GM12891 (cell line): ENCODE data around the gene CEACAM19.

Experiments
- PAX5 ChIP-seq: IDR thresholded peaks from 2 replicates; pipeline ENCODE4 v1.6.1; 2011; ENCODE audit warnings: low read length, moderate library complexity, mild to moderate bottlenecking; ENCODE audit not compliant: insufficient read depth, severe bottlenecking
- POLR2A ChIP-seq: IDR thresholded peaks from 2 replicates; pipeline ENCODE4 v1.6.1; 2011; ENCODE audit warnings: low read depth, low read length, control low read depth
- POLR2AphosphoS5 ChIP-seq: IDR thresholded peaks from 2 replicates; pipeline ENCODE4 v1.6.1; 2011; ENCODE audit warnings: low read depth, low read length, control low read depth
- POU2F2 ChIP-seq: IDR thresholded peaks from 2 replicates; pipeline ENCODE4 v1.6.1; 2011; ENCODE audit warnings: low read depth, mild to moderate bottlenecking, control low read depth, low read length, moderate library complexity
- SPI1 ChIP-seq: IDR thresholded peaks from 2 replicates; pipeline ENCODE4 v1.6.1; 2011; ENCODE audit warnings: low read depth, low read length, control low read depth
- TAF1 ChIP-seq: IDR thresholded peaks from 2 replicates; pipeline ENCODE4 v1.6.1; 2011; ENCODE audit warnings: low read depth, low read length, control low read depth

DNA sequence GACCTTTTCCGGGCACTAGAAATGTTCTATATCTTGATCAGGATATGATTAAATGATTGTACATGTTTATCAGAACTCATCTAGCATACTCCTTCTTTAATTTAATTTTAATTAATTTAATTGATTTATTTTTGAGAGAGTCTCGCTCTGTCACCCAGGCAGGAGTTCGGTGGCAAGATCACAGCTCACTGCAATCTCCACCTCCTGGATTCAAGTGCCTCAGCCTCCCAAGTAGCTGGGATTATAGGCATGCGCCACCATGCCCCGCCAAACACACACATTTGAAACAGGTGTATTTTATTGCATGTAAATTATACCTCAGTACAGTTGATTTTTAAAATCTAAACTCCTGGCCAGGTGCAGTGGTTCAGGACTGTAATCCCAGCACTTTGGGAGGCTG, 59.8 kb downstream of the CEACAM19 start:
- TF ChIP-seq POLR2A (no peak), POLR2AphosphoS5 (no peak), TAF1 (no peak), SPI1 (no peak), PAX5 (no peak), POU2F2 (no peak)
